Fibroblast of skin of scalp (primary cell): ENCODE results near the gene C4orf51.
A peak's percentile ranks its signal among the peaks of the same experiment; 100 is the strongest.

ENCODE experiments used
- DNase-seq: peaks from one replicate; pipeline ENCODE4 v3.0.0-alpha.2; 2013

C4orf51 gene

DNA sequence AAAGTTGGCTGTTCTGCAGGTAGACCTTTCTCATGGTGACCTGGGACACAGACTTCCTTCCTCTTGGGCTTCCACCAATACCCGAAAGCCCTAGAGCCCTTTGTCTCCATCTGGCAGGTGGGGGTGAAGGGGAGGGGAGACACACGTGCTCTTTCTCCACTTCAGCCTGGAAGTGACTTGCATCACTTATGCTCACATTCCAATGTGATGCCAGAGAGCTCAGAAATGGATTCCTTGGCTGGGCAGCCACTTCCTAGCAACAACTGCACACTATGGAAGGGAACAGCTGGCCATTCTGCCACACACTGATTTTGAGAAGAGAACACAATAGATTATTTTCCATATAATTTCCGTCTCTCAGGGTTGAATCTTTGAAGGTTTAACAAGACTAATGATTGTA is 36.3 kb downstream of the C4orf51 start:
- DNase-seq: peak; percentile 47

GRCh38 chr4:145716661-145717200 is 36.8 kb downstream of the C4orf51 start:
- no peak for DNase-seq

- no peak for DNase-seq
Observed at GRCh38 chr4:145719752-145720624, 40.0 kb downstream of the C4orf51 start.

GRCh38 chr4:145720656-145721055 is 40.7 kb downstream of the C4orf51 start:
- no peak for DNase-seq

DNA sequence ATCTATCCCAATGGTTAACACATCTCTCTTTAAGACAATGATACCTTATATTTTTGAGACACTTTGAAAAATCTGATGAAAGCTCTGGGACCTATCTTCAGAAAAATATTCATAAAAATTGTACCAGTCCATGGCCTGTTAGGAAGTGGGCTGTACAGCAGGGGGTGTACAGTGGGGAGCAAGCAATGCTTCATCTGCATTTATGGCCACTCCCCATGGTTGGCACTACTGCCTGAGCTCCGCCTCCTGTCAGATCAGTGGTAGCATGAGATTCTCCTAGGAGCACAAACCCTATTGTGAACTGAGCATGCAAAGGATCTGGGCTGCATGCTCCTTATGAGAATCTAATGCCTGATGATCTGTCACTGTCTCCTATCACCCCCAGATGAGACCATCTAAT is 42.6 kb downstream of the C4orf51 start:
- DNase-seq: no peak

GRCh38 chr4:145723336-145723735 is 43.4 kb downstream of the C4orf51 start:
- no peak for DNase-seq

GRCh38 chr4:145730026-145730425 is 50.1 kb downstream of the C4orf51 start:
- DNase-seq: no peak

- peak; percentile 80 for DNase-seq
Observed at GRCh38 chr4:145731028-145731427, 51.1 kb downstream of the C4orf51 start.

GRCh38 chr4:145732001-145732815 is 52.3 kb downstream of the C4orf51 start:
- DNase-seq: no peak

GRCh38 chr4:145732895-145733880 is 53.2 kb downstream of the C4orf51 start:
- peak; percentile 96 for DNase-seq

DNA sequence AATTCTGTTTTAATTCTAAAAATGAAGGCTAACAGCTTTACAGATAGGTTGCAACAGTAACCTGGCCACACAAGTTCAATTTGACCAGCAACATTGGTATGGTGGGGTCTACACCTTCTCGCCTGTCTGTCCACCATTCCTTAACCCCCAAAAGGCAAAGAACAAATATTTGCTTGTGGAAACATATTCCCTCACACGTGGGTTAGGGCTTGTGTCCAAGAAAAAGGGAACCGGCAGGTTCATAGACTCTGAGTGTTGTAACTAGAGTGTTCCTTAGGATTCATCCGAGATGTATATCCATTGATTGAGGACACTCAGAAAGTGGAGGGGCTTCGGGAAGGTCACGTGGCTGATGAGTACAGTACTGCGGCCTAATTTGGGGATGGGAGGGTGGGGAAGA is 54.1 kb downstream of the C4orf51 start:
- DNase-seq: peak; percentile 28

DNA sequence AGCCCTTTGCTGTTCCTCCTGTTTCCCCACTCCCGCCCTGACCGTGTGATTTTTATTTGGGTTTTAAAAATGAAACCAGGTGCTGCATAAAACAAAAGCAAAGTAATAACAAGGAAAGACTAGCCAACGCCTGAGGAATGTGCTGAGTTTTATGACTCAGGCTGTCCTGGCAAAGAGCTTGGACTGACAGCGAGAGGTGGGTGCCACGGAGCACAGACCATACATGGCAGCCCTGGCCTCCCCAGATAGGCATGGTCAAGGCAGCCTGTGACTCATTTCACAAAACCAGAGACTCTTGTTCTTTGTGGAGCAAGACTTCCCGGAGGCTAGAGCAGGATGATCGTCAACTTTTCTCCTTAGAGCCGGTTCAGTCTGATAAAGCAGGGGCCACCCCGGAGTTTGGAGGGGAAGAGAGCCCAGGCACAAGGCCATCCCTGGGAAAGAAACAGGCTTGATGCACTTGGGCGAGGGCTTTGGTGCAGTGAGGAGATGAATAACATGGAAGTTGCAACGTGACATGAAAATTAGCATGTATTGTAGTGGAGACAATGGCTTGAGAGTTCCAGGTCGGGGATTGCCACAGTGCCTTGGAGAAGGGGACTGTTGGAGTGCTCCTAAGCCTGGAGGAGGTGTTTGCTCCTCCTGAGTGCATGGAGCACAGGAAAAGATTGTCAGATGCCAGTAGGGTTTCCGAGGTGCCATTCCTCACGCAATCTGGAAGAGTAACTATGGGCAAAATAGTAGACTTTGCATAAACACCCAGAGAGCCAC is 54.8 kb downstream of the C4orf51 start:
- peak; percentile 98 for DNase-seq

- peak; percentile 98 for DNase-seq
Observed at GRCh38 chr4:145735347-145735675, 55.4 kb downstream of the C4orf51 start.

DNA sequence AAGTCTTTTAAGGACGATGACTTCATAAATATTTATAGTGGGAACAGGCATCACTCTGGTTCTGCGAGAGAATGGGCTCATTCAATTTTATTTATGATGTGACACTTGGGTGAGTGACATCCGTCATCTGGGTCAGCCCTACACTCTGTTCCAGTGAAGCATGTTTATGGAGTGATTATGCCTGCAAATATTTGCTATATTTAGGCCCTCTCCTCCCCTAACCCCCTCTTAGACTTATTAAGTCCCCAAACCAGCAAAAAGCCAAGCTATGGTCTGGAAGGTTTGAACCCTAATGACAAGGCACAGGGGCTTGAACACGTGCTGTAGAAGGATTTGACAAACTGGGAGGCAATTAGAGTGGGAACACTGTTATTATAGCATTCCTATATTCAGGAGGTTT is 55.9 kb downstream of the C4orf51 start:
- DNase-seq: peak; percentile 20

DNA sequence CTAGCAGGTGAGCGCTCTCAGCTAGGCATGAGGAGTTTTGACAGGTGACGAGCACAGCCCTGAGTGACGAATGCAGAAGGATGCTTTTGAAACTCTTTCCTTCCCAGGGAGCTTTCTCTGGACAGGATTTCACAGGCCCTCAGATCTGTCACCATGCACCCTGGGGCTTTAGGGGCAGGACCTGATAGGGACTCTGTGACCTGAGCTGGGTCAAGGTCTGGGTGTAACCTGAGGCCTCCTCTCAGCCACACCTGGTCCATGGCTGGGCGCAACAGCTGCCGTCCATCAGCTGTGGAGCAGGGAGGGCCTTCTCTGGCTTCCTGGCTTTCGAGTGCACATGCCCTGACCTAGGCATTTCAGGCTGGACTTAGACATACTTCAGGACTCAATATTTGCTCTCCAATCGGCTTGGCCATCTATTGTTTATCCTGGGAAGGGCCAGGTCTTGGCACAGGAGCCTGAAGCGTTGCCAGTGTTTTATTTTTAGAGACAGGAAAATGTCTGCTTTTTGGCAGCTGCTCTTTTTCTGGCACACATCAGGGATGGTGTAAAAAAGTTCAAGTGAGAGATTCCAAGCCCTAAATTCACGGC is 56.4 kb downstream of the C4orf51 start:
- DNase-seq: peak; percentile 46

GRCh38 chr4:145739845-145740244 is 59.9 kb downstream of the C4orf51 start:
- peak; percentile 44 for DNase-seq

- DNase-seq: no peak
Observed at GRCh38 chr4:145740806-145741205, 60.9 kb downstream of the C4orf51 start.

GRCh38 chr4:145743641-145744040 is 63.7 kb downstream of the C4orf51 start:
- DNase-seq: no peak

- DNase-seq: peak; percentile 13
Observed at GRCh38 chr4:145755802-145756201, 75.9 kb downstream of the C4orf51 start.

DNA sequence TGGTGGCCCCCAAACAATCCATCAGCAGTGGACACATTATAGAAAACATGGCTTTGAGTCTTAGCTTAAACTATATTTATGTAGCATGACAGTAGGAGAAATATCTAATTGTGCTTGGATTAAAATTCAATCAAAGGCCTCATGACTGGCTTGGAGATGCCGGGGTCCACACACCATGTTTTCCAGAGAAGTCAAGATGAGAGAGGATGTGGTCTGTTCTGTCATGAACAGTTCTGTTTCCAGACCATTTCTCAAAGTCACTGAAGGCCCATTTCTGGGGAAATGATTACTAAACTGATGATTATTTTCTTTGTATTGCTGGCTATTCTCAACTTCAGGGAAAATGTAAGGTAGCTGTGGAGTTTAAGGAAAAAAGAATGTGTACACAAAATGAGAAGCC is 76.3 kb downstream of the C4orf51 start:
- no peak for DNase-seq

DNA sequence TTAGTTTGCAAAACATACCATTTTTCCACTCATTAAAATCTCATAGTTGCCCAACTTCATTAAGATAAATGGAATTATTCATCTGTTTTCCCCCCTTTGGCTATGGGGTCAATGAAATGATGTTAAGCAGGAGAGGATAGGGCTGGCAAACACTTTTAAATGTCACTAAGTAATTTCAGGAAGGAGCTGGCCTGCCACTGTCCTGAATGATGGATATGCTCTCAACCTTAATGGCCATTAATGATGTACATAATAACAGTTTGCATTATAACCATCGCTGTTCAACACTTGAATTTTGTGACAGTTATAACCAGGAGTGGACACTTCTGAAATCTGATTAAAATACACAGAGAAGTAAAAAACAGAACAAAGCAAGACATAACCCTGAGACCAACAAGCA is 77.2 kb downstream of the C4orf51 start:
- no peak for DNase-seq
